Hepatocyte (in vitro differentiated cells): ENCODE measurements around the gene FOXP4. TPM values are rescaled to one million over a fixed set of nuclear protein-coding genes. Genes with fewer than 3 reads are reported as not detected.

Experiments
- DNase-seq: peaks from one replicate; pipeline ENCODE4 v3.0.0-alpha.2; 2016; ENCODE audit warnings: low spot score
- H2AFZ ChIP-seq: fragments of 200-600 bp; sonication (generic); 2 replicates; pipeline ENCODE4 v1.6.0; 2016; ENCODE audit warnings: antibody characterized with exemption, mild to moderate bottlenecking
- H3K27ac ChIP-seq: fragments of 200-600 bp; sonication (generic); 2 replicates; pipeline ENCODE4 v1.5.1; 2016; ENCODE audit warnings: mild to moderate bottlenecking
- H3K27me3 ChIP-seq: fragments of 200-600 bp; sonication (generic); 2 replicates; pipeline ENCODE4 v1.6.1; 2016
- H3K36me3 ChIP-seq: fragments of 200-600 bp; sonication (generic); replicated peaks from 2 replicates; pipeline ENCODE4 v1.5.1; 2016; ENCODE audit warnings: low read depth; ENCODE audit not compliant: insufficient read depth
- H3K4me1 ChIP-seq: fragments of 200-600 bp; sonication (generic); 2 replicates; pipeline ENCODE4 v1.5.1; 2016; ENCODE audit warnings: mild to moderate bottlenecking, moderate library complexity; ENCODE audit not compliant: insufficient read depth
- H3K4me2 ChIP-seq: fragments of 200-600 bp; sonication (generic); 2 replicates; pipeline ENCODE4 v1.6.0; 2016
- H3K4me3 ChIP-seq: fragments of 200-600 bp; sonication (generic); 2 replicates; pipeline ENCODE4 v1.5.1; 2016; ENCODE audit warnings: mild to moderate bottlenecking
- H3K79me2 ChIP-seq: fragments of 200-600 bp; sonication (generic); 2 replicates; pipeline ENCODE4 v1.6.0; 2017; ENCODE audit warnings: mild to moderate bottlenecking
- H3K9me2 ChIP-seq: fragments of 200-600 bp; sonication (generic); replicated peaks from 2 replicates; pipeline ENCODE4 v1.6.0; 2017; ENCODE audit warnings: mild to moderate bottlenecking; ENCODE audit not compliant: insufficient read depth
- H3K9me3 ChIP-seq: fragments of 200-600 bp; sonication (generic); 2 replicates; pipeline ENCODE4 v1.5.1; 2016; ENCODE audit warnings: low read depth, mild to moderate bottlenecking
- H4K20me1 ChIP-seq: fragments of 200-600 bp; sonication (generic); 2 replicates; pipeline ENCODE4 v1.6.0; 2016; ENCODE audit warnings: mild to moderate bottlenecking; ENCODE audit not compliant: insufficient read depth, poor library complexity, severe bottlenecking
- CTCF ChIP-seq: fragments of 200-600 bp; sonication (generic); IDR thresholded peaks from 2 replicates; pipeline ENCODE4 v1.5.1; 2016; ENCODE audit warnings: antibody characterized with exemption, mild to moderate bottlenecking; ENCODE audit not compliant: poor library complexity
- EZH2 ChIP-seq: fragments of 200-600 bp; sonication (generic); IDR thresholded peaks from 2 replicates; pipeline ENCODE4 v1.6.1; 2016; ENCODE audit warnings: antibody characterized with exemption, mild to moderate bottlenecking, borderline replicate concordance
- EZH2phosphoT487 ChIP-seq: fragments of 200-600 bp; sonication (generic); IDR thresholded peaks from one replicate; pipeline ENCODE4 v1.6.1; 2018; ENCODE audit warnings: antibody characterized with exemption, mild to moderate bottlenecking, low read depth, moderate library complexity; ENCODE audit not compliant: unreplicated experiment, severe bottlenecking
- WGBS: methylation state at CpG from one replicate; pipeline ENCODE4 v1.1.6; 2016; ENCODE audit warnings: low lambda C conversion rate; ENCODE audit errors: missing lambda C conversion rate; 5-methylcytosine and 5-hydroxymethylcytosine counted together
- polyA plus RNA-seq: library from polyadenylated mRNA; unstranded; fragments of >200 nt; fragmentation: Nextera tagmentation; extraction: Ambion mirVana; gene quantifications from 2 replicates; pipeline ENCODE4 v1.2.1, GENCODE V29; 2016
- total RNA-seq: library from RNA; depleted of rRNA; stranded (reverse); fragments of >200 nt; gene quantifications from 2 replicates; pipeline ENCODE4 v1.2.3, GENCODE V29; 2014

FOXP4 gene
- total and polyA plus RNA-seq, 2 experiments from 2014 or later, result 24.3 to 87.8 TPM

- Histone ChIP-seq H3K27me3 (no peaks in the 10 kb centered on the region), H3K9me2 (no peaks in the 10 kb centered on the region), H3K4me3 (no peak overlapping the region), H3K4me2 (peak overlapping the region; percentile 98), H3K79me2 (peaks cover 100% of the 10 kb centered on the region), H3K36me3 (no peaks in the 10 kb centered on the region), H2AFZ (no peak overlapping the region), H3K27ac (no peak overlapping the region), H3K4me1 (peaks cover 33% of the 10 kb centered on the region), H3K9me3 (no peaks in the 10 kb centered on the region), H4K20me1 (peaks cover 97% of the 10 kb centered on the region)
- 85% methylated on average over 10 of the region's 10 CpGs for WGBS
- TF ChIP-seq EZH2phosphoT487 (no peak), EZH2 (no peak), CTCF (no peak)
- DNase-seq, result no peak
Observed at GRCh38 chr6:41552723-41553122, 6.5 kb downstream of the FOXP4 start.

- H3K4me2 ChIP-seq, result peak overlapping the region; percentile 25
- H3K27ac ChIP-seq, result no peak overlapping the region
- H2AFZ ChIP-seq, result no peak overlapping the region
- WGBS, result 58% methylated on average over 1 of the region's 1 CpG
- no peaks in the 10 kb centered on the region for H3K36me3 ChIP-seq
- peaks cover 97% of the 10 kb centered on the region for H4K20me1 ChIP-seq
- TF ChIP-seq EZH2, result no peak
- TF ChIP-seq CTCF, result no peak
- TF ChIP-seq EZH2phosphoT487, result no peak
- no peaks in the 10 kb centered on the region for H3K27me3 ChIP-seq
- peaks cover 36% of the 10 kb centered on the region for H3K4me1 ChIP-seq
- peaks cover 100% of the 10 kb centered on the region for H3K79me2 ChIP-seq
- no peaks in the 10 kb centered on the region for H3K9me2 ChIP-seq
- H3K9me3 ChIP-seq, result no peaks in the 10 kb centered on the region
- H3K4me3 ChIP-seq, result no peak overlapping the region
- DNase-seq, result no peak
Observed at GRCh38 chr6:41553405-41553999, 7.3 kb downstream of the FOXP4 start.

- peaks cover 97% of the 10 kb centered on the region for H4K20me1 ChIP-seq
- H3K4me2 ChIP-seq, result no peak overlapping the region
- no peak overlapping the region for H2AFZ ChIP-seq
- no peak overlapping the region for H3K27ac ChIP-seq
- no peaks in the 10 kb centered on the region for H3K9me3 ChIP-seq
- WGBS, result 90% methylated on average over 15 of the region's 15 CpGs
- H3K4me1 ChIP-seq, result peaks cover 32% of the 10 kb centered on the region
- TF ChIP-seq CTCF, result no peak
- no peaks in the 10 kb centered on the region for H3K27me3 ChIP-seq
- DNase-seq, result no peak
- no peak overlapping the region for H3K4me3 ChIP-seq
- peaks cover 100% of the 10 kb centered on the region for H3K79me2 ChIP-seq
- no peaks in the 10 kb centered on the region for H3K9me2 ChIP-seq
- H3K36me3 ChIP-seq, result no peaks in the 10 kb centered on the region
Observed at GRCh38 chr6:41555326-41556300, 9.4 kb downstream of the FOXP4 start.
